Choroid plexus epithelial cell (primary cell): ENCODE results near the gene SLBP.

Experiments
- DNase-seq: peaks from one replicate; pipeline ENCODE4 v3.0.0-alpha.2; 2010; ENCODE audit warnings: low read depth
- H3K4me3 ChIP-seq: 2 replicates; pipeline ENCODE4 v1.5.1; 2011; ENCODE audit warnings: low read depth, mild to moderate bottlenecking, control low read depth, low read length, moderate library complexity
- TF ChIP-seq, protein P1 (sequence below): conservative IDR thresholded peaks from 2 replicates; pipeline ENCODE4 v1.5.1; 2011; ENCODE audit warnings: low read depth, mild to moderate bottlenecking, control low read depth, inconsistent platforms, low read length, moderate library complexity

The SLBP gene

GRCh38 chr4:1658146-1658545 lies 54.0 kb downstream of the SLBP start:
- TF ChIP-seq, protein P1, sequence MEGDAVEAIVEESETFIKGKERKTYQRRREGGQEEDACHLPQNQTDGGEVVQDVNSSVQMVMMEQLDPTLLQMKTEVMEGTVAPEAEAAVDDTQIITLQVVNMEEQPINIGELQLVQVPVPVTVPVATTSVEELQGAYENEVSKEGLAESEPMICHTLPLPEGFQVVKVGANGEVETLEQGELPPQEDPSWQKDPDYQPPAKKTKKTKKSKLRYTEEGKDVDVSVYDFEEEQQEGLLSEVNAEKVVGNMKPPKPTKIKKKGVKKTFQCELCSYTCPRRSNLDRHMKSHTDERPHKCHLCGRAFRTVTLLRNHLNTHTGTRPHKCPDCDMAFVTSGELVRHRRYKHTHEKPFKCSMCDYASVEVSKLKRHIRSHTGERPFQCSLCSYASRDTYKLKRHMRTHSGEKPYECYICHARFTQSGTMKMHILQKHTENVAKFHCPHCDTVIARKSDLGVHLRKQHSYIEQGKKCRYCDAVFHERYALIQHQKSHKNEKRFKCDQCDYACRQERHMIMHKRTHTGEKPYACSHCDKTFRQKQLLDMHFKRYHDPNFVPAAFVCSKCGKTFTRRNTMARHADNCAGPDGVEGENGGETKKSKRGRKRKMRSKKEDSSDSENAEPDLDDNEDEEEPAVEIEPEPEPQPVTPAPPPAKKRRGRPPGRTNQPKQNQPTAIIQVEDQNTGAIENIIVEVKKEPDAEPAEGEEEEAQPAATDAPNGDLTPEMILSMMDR, result no peak
- H3K4me3 ChIP-seq, result no peak overlapping the region
- no peak for DNase-seq

DNA sequence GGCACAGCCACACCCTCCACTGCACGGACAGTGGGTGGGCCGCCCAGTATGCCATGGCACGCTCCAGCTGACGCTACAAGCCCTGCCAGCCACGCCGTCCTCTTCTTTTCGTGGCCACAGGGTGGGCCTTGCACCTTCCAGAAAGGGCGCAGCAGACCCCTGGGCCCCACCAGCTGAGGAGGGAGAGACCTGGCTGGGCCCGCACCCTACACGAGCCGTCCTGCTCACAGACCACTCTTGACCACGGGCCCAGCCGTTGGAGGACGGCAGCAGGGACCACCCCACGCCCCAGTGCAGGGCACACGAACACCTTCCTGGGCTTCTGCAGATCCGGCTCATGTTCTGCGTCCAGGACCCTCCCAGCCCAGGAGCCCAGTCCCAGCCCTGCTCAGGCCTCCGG lies 55.1 kb downstream of the SLBP start:
- no peak overlapping the region for H3K4me3 ChIP-seq
- no peak for DNase-seq
- TF ChIP-seq, protein P1, result no peak

DNA sequence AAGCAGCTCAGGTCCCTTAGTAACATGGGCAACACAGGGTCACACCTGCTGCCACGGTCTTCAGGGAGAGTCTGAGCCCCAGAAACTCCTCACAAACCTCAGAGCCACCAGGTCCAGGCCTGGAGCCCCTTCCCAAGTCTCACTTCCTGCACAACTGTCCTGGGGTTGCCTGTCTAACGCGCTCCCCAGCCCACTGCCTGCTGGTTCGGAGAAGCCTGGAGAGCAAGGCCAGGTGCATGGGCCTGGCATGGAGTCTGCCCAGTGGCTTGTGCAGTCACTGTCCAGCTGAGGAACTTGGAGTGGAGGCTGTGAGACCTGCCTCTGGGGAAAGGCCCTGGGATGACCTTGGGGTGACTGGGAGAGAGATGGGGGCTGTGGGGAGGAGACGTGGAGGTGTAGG lies 56.0 kb downstream of the SLBP start:
- TF ChIP-seq, protein P1, result no peak
- DNase-seq, result no peak
- H3K4me3 ChIP-seq, result no peak overlapping the region

- DNase-seq, result no peak
- TF ChIP-seq, protein P1, result no peak
- H3K4me3 ChIP-seq, result no peak overlapping the region
Observed at GRCh38 chr4:1655676-1656075, 56.4 kb downstream of the SLBP start.

DNA sequence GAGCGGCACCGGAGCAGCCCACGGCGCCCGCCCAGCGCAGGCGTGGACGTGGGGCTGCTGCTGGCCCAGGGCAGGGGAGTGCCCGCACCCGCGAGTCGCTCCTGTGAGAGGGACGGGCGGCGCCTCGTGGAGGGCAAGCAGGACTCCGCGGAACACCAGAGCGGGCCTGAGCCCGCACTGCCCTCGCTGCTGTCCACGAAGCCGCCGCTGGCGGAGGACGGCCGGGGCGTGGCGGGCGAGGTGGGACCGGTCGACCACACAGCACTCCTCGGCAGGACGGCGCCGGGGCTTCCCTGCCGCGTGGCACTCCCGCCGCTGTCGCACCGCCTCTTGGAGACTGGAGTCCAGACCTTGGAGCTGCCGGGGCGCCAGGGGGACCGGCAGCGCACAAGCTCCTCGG lies 57.0 kb downstream of the SLBP start:
- DNase-seq, result no peak
- TF ChIP-seq, protein P1, result no peak
- no peak overlapping the region for H3K4me3 ChIP-seq

GRCh38 chr4:1654216-1654955 lies 57.7 kb downstream of the SLBP start:
- TF ChIP-seq, protein P1, result no peak
- DNase-seq, result no peak
- H3K4me3 ChIP-seq, result no peak overlapping the region

- DNase-seq, result no peak
- no peak overlapping the region for H3K4me3 ChIP-seq
- TF ChIP-seq, protein P1, result no peak
Observed at GRCh38 chr4:1653776-1654175, 58.3 kb downstream of the SLBP start.
